ENCODE results near the gene PHF19. TPM values are rescaled to one million over a fixed set of nuclear protein-coding genes. Genes with fewer than 3 reads are reported as not detected.

Gene PHF19
- total RNA-seq, 1 experiment from 2014 or later = 39.0 TPM

- TF ChIP-seq CREB1 (CRISPR knock-in tag; IDR thresholded peaks at IDR 0.05) (no peak), GRHL2 (CRISPR knock-in tag; IDR thresholded peaks at IDR 0.05; ENCODE audit: insufficient replicate concordance, severe bottlenecking) (no peak), FOXP1 (CRISPR knock-in tag; IDR thresholded peaks at IDR 0.05; ENCODE audit: borderline replicate concordance) (peak; percentile 50; the same call in 1 of the 2 replicates)
Observed at GRCh38 chr9:120875954-120876841, 790 bp downstream of the PHF19 start (continued).

- no peaks in the 10 kb centered on the region for H3K9me3 Mint-ChIP-seq
- peak overlapping the region; percentile 62 for H3K4me3 Mint-ChIP-seq
- no peak for DNase-seq (ENCODE audit: low spot score)
- ATAC-seq = peak; percentile 14; the same call in 1 of the 2 replicates
- H3K27ac Mint-ChIP-seq = peak overlapping the region; percentile 56
- ChIA-PET POLR2A (no interaction called here), CTCF (no interaction called here)
- peaks cover 12% of the 10 kb centered on the region for H3K27me3 Mint-ChIP-seq (ENCODE audit: low read depth)
- TF ChIP-seq MAX (CRISPR knock-in tag; IDR thresholded peaks at IDR 0.05) (0 out of 2 replicates have a peak, but pooled peaks have one; percentile 6), NR2C2 (CRISPR knock-in tag; IDR thresholded peaks at IDR 0.05) (no peak)
- H3K4me1 Mint-ChIP-seq = peaks cover 61% of the 10 kb centered on the region
- H3K36me3 Mint-ChIP-seq = peaks cover 11% of the 10 kb centered on the region
Observed at GRCh38 chr9:120875643-120875953, 1.4 kb downstream of the PHF19 start.

GRCh38 chr9:120875195-120875565, 1.8 kb downstream of the PHF19 start:
- DNase-seq (ENCODE audit: low spot score) (no peak), ATAC-seq (no peak)
- Mint-ChIP-seq H3K4me3 (peak overlapping the region; percentile 62), H3K36me3 (peaks cover 11% of the 10 kb centered on the region), H3K4me1 (peaks cover 61% of the 10 kb centered on the region), H3K27ac (peak overlapping the region; percentile 56; the same call in 1 of the 2 replicates), H3K27me3 (ENCODE audit: low read depth) (peaks cover 12% of the 10 kb centered on the region), H3K9me3 (no peaks in the 10 kb centered on the region)
- CTCF ChIA-PET = no interaction called here
- POLR2A ChIA-PET = no interaction called here
- TF ChIP-seq ZNF396 (CRISPR knock-in tag; IDR thresholded peaks at IDR 0.05; ENCODE audit: borderline replicate concordance) = no peak
- TF ChIP-seq KAT7 (CRISPR knock-in tag; IDR thresholded peaks at IDR 0.05; ENCODE audit: borderline replicate concordance) = no peak
- no peak for TF ChIP-seq TP53 (CRISPR knock-in tag; IDR thresholded peaks at IDR 0.05)
- TF ChIP-seq CDX4 (CRISPR knock-in tag; IDR thresholded peaks at IDR 0.05; ENCODE audit: borderline replicate concordance) = no peak
- no peak for TF ChIP-seq CTCF (IDR thresholded peaks at IDR 0.05)
- TF ChIP-seq ZNF425 (CRISPR knock-in tag; conservative IDR thresholded peaks at IDR 0.05) = no peak
- no peak for TF ChIP-seq SMAD4 (CRISPR knock-in tag; IDR thresholded peaks at IDR 0.05)
- TF ChIP-seq SP1 (CRISPR knock-in tag; conservative IDR thresholded peaks at IDR 0.05) = no peak
- TF ChIP-seq NR2C2 (CRISPR knock-in tag; IDR thresholded peaks at IDR 0.05) = no peak
- no peak for TF ChIP-seq MXD4 (CRISPR knock-in tag; IDR thresholded peaks at IDR 0.05; ENCODE audit: borderline replicate concordance)
- TF ChIP-seq ZNF416 (CRISPR knock-in tag; IDR thresholded peaks at IDR 0.05) = no peak
- no peak for TF ChIP-seq GTF2I (CRISPR knock-in tag; conservative IDR thresholded peaks at IDR 0.05)
- no peak for TF ChIP-seq ZNF512 (CRISPR knock-in tag; IDR thresholded peaks at IDR 0.05; ENCODE audit: borderline replicate concordance)
- no peak for TF ChIP-seq PRDM15 (CRISPR knock-in tag; IDR thresholded peaks at IDR 0.05)
- TF ChIP-seq AR (CRISPR knock-in tag; IDR thresholded peaks at IDR 0.05) = no peak
